ENCODE results near the gene GABRD.

DNA sequence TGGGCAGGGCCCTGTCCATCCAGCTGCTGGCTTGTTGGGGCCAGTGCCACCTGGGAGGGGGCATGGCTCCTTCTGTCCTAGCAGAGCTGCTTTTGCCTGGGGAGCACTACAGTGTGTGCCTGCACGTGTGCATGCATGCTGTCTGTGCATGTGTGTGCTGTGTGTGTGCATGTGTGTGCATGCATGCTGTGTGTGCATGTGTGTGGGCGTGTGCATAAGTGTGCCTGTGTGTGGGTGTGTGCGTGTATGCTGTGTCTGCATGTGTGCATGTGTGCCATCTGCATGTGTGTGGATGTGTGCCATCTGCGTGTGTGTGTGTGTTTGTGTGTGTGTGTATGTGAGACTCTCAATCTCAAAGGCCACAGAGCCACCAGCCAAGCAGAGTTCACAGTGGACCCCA, 22.7 kb downstream of the GABRD start:
- TF ChIP-seq, protein P1, sequence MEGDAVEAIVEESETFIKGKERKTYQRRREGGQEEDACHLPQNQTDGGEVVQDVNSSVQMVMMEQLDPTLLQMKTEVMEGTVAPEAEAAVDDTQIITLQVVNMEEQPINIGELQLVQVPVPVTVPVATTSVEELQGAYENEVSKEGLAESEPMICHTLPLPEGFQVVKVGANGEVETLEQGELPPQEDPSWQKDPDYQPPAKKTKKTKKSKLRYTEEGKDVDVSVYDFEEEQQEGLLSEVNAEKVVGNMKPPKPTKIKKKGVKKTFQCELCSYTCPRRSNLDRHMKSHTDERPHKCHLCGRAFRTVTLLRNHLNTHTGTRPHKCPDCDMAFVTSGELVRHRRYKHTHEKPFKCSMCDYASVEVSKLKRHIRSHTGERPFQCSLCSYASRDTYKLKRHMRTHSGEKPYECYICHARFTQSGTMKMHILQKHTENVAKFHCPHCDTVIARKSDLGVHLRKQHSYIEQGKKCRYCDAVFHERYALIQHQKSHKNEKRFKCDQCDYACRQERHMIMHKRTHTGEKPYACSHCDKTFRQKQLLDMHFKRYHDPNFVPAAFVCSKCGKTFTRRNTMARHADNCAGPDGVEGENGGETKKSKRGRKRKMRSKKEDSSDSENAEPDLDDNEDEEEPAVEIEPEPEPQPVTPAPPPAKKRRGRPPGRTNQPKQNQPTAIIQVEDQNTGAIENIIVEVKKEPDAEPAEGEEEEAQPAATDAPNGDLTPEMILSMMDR (conservative IDR thresholded peaks at IDR 0.05; ENCODE audit: low read length), result no peak
- TF ChIP-seq EZH2phosphoT487 (IDR thresholded peaks at IDR 0.05; ENCODE audit: borderline replicate concordance), result no peak
